Cardiac muscle cell (in vitro differentiated cells and primary cell): ENCODE data around the gene PIP5K1C. TPM values are rescaled to one million over a fixed set of nuclear protein-coding genes. Genes with fewer than 3 reads are reported as not detected.

Experiments used
- DNase-seq, 2 donors: peaks; one replicate each; pipeline versions ENCODE4 v3.0.0 to v3.0.0-alpha.2; 2010 to 2017; ENCODE audit warnings: low read depth in 1 of 2, low spot score in 1 of 2
- H3K27ac ChIP-seq: fragments of 200-600 bp; sonication (generic); 2 replicates; pipeline ENCODE4 v1.5.1; 2016
- H3K27me3 ChIP-seq: fragments of 200-600 bp; sonication (generic); 2 replicates; pipeline ENCODE4 v1.6.0; 2016; ENCODE audit warnings: control low read depth
- H3K36me3 ChIP-seq: fragments of 200-600 bp; sonication (generic); 2 replicates; pipeline ENCODE4 v1.5.1; 2016; ENCODE audit warnings: control low read depth
- H3K4me1 ChIP-seq: fragments of 200-600 bp; sonication (generic); 2 replicates; pipeline ENCODE4 v1.8.1; 2017; ENCODE audit warnings: low read depth, mild to moderate bottlenecking, mixed run types
- H3K4me3 ChIP-seq: fragments of 200-600 bp; sonication (generic); 2 replicates; pipeline ENCODE4 v1.5.1; 2016; ENCODE audit warnings: mild to moderate bottlenecking
- H3K9me3 ChIP-seq: fragments of 200-600 bp; sonication (generic); 2 replicates; pipeline ENCODE4 v1.5.1; 2017; ENCODE audit warnings: low read depth, mild to moderate bottlenecking, control low read depth
- polyA plus RNA-seq: library from polyadenylated mRNA; unstranded; fragments of >200 nt; fragmentation: Nextera tagmentation; extraction: Ambion mirVana; gene quantifications from 2 replicates; pipeline ENCODE4 v1.2.1, GENCODE V29; 2016
- total RNA-seq: library from RNA; depleted of rRNA; stranded (reverse); fragments of >200 nt; gene quantifications from 2 replicates; pipeline ENCODE4 v1.2.3, GENCODE V29; 2016
- TF ChIP-seq, protein P1 (sequence below): IDR thresholded peaks from 2 replicates; pipeline ENCODE4 v1.5.1; 2012; ENCODE audit warnings: low read depth, mild to moderate bottlenecking, low read length

Gene PIP5K1C
- total and polyA plus RNA-seq, 2 experiments from 2014 or later: 21.0 to 28.4 TPM

- Histone ChIP-seq H3K27me3 (no peaks in the 10 kb centered on the region), H3K27ac (peak overlapping the region; percentile 13), H3K4me1 (peaks cover 8% of the 10 kb centered on the region), H3K36me3 (no peaks in the 10 kb centered on the region), H3K4me3 (peak overlapping the region; percentile 91), H3K9me3 (no peaks in the 10 kb centered on the region)
- DNase-seq: peak in 1 of 2 donors; percentile 56
- TF ChIP-seq, protein P1, sequence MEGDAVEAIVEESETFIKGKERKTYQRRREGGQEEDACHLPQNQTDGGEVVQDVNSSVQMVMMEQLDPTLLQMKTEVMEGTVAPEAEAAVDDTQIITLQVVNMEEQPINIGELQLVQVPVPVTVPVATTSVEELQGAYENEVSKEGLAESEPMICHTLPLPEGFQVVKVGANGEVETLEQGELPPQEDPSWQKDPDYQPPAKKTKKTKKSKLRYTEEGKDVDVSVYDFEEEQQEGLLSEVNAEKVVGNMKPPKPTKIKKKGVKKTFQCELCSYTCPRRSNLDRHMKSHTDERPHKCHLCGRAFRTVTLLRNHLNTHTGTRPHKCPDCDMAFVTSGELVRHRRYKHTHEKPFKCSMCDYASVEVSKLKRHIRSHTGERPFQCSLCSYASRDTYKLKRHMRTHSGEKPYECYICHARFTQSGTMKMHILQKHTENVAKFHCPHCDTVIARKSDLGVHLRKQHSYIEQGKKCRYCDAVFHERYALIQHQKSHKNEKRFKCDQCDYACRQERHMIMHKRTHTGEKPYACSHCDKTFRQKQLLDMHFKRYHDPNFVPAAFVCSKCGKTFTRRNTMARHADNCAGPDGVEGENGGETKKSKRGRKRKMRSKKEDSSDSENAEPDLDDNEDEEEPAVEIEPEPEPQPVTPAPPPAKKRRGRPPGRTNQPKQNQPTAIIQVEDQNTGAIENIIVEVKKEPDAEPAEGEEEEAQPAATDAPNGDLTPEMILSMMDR: no peak
These were observed 1.1 kb downstream of the PIP5K1C start for GRCh38 chr19:3698974-3699740.

DNA sequence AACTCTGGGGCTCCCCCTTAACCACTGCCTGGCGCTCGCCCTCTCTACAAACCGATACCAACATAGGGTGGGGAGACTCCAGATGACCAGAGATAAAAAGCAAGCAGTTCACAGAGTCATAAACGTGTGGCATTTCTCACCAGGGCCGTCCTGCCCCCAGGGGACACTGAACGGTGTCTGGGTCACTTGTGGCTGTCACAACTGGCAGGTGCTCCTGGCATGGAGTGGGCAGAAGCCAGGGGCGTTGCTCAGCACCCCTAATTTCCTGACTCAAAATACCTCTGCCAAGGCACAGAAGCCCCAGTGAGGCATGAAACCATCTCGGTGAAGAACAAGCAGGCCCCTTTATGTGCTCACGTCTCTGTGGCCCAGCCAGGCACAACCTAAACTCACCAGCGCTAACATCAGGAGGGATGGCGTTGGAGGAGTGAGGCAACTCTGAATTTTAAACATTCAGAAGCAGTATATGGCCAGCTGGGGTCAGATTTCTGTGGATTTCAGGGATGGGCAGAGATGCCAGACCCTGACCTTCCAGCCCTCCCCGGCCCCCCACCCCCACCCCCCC lies 1.8 kb downstream of the PIP5K1C start:
- H3K4me1 ChIP-seq: peaks cover 8% of the 10 kb centered on the region
- DNase-seq: no peak
- no peak overlapping the region for H3K4me3 ChIP-seq
- H3K9me3 ChIP-seq: no peaks in the 10 kb centered on the region
- H3K27me3 ChIP-seq: no peaks in the 10 kb centered on the region
- H3K27ac ChIP-seq: peak overlapping the region; percentile 13
- TF ChIP-seq, protein P1: no peak
- no peaks in the 10 kb centered on the region for H3K36me3 ChIP-seq

- H3K4me1 ChIP-seq: peaks cover 8% of the 10 kb centered on the region
- H3K27ac ChIP-seq: no peak overlapping the region
- TF ChIP-seq, protein P1: no peak
- H3K4me3 ChIP-seq: no peak overlapping the region
- no peak for DNase-seq
- no peaks in the 10 kb centered on the region for H3K9me3 ChIP-seq
- no peaks in the 10 kb centered on the region for H3K27me3 ChIP-seq
- no peaks in the 10 kb centered on the region for H3K36me3 ChIP-seq
These were observed 2.4 kb downstream of the PIP5K1C start for GRCh38 chr19:3697671-3698385.

- H3K4me1 ChIP-seq: peaks cover 8% of the 10 kb centered on the region
- H3K27ac ChIP-seq: no peak overlapping the region
- no peaks in the 10 kb centered on the region for H3K36me3 ChIP-seq
- no peak overlapping the region for H3K4me3 ChIP-seq
- no peak for DNase-seq
- no peaks in the 10 kb centered on the region for H3K9me3 ChIP-seq
- TF ChIP-seq, protein P1: no peak
- H3K27me3 ChIP-seq: no peaks in the 10 kb centered on the region
These were observed 3.2 kb downstream of the PIP5K1C start for GRCh38 chr19:3697094-3697493.

- Histone ChIP-seq H3K27me3 (no peaks in the 10 kb centered on the region), H3K9me3 (no peaks in the 10 kb centered on the region), H3K4me1 (peaks cover 8% of the 10 kb centered on the region), H3K36me3 (no peaks in the 10 kb centered on the region), H3K4me3 (no peak overlapping the region), H3K27ac (no peak overlapping the region)
- DNase-seq: no peak
- TF ChIP-seq, protein P1: no peak
These were observed 3.6 kb downstream of the PIP5K1C start for GRCh38 chr19:3696660-3696995.
